WERI-Rb-1 (cell line): ENCODE results near the gene SGSM2.

Experiments
- DNase-seq: peaks from one replicate; pipeline ENCODE4 v3.0.0-alpha.2; 2020
- H3K27ac ChIP-seq: fragments of 250-450 bp; sonication (Bioruptor Pico); 2 replicates; pipeline ENCODE4 v1.5.1; 2020; ENCODE audit warnings: mild to moderate bottlenecking, moderate library complexity
- H3K27me3 ChIP-seq: fragments of 250-450 bp; sonication (Bioruptor Pico); 2 replicates; pipeline ENCODE4 v1.5.1; 2021; ENCODE audit warnings: mild to moderate bottlenecking, low read depth, moderate library complexity; ENCODE audit not compliant: insufficient read depth, severe bottlenecking
- H3K36me3 ChIP-seq: fragments of 250-450 bp; sonication (Bioruptor Pico); 2 replicates; pipeline ENCODE4 v1.5.1; 2020; ENCODE audit warnings: mild to moderate bottlenecking, moderate library complexity
- H3K4me3 ChIP-seq: 2 replicates; pipeline ENCODE4 v1.5.1; 2011; ENCODE audit warnings: low read depth, mild to moderate bottlenecking, control low read depth, low read length
- H3K9me3 ChIP-seq: fragments of 250-450 bp; sonication (Bioruptor Pico); 2 replicates; pipeline ENCODE4 v1.5.1; 2021; ENCODE audit warnings: mild to moderate bottlenecking, moderate library complexity; ENCODE audit not compliant: severe bottlenecking
- CTCF ChIP-seq: IDR thresholded peaks from 2 replicates; pipeline ENCODE4 v1.5.1; 2011; ENCODE audit warnings: low read depth, mild to moderate bottlenecking, control low read depth, inconsistent platforms, low read length

Gene SGSM2

GRCh38 chr17:2366747-2367494 is 29.6 kb downstream of the SGSM2 start:
- TF ChIP-seq CTCF, result peak; percentile 79
- H3K27me3 ChIP-seq, result no peaks in the 10 kb centered on the region
- H3K27ac ChIP-seq, result peak overlapping the region; percentile 76
- H3K9me3 ChIP-seq, result no peaks in the 10 kb centered on the region
- peaks cover 47% of the 10 kb centered on the region for H3K36me3 ChIP-seq
- no peak overlapping the region for H3K4me3 ChIP-seq
- peak; percentile 84 for DNase-seq

GRCh38 chr17:2368359-2368758 is 31.1 kb downstream of the SGSM2 start:
- TF ChIP-seq CTCF, result no peak
- Histone ChIP-seq H3K27me3 (no peaks in the 10 kb centered on the region), H3K36me3 (peaks cover 38% of the 10 kb centered on the region), H3K27ac (no peak overlapping the region), H3K4me3 (no peak overlapping the region), H3K9me3 (no peaks in the 10 kb centered on the region)
- DNase-seq, result no peak

GRCh38 chr17:2369039-2369438 is 31.7 kb downstream of the SGSM2 start:
- no peak for DNase-seq
- no peak for TF ChIP-seq CTCF

GRCh38 chr17:2369551-2370210 is 32.4 kb downstream of the SGSM2 start:
- Histone ChIP-seq H3K36me3 (peaks cover 26% of the 10 kb centered on the region), H3K27ac (no peak overlapping the region), H3K4me3 (no peak overlapping the region)

More at GRCh38 chr17:2369039-2369438, 31.7 kb downstream of the SGSM2 start:
- Histone ChIP-seq H3K4me3 (no peak overlapping the region), H3K27me3 (no peaks in the 10 kb centered on the region), H3K27ac (0 out of 2 replicates have a peak overlapping the region, but pooled peaks have one; percentile 1), H3K36me3 (peaks cover 32% of the 10 kb centered on the region), H3K9me3 (no peaks in the 10 kb centered on the region)

GRCh38 chr17:2370211-2370589 is 32.9 kb downstream of the SGSM2 start:
- H3K27me3 ChIP-seq, result no peaks in the 10 kb centered on the region
- no peaks in the 10 kb centered on the region for H3K9me3 ChIP-seq
- DNase-seq, result no peak
- TF ChIP-seq CTCF, result no peak
- H3K4me3 ChIP-seq, result no peak overlapping the region
- no peak overlapping the region for H3K27ac ChIP-seq
- peaks cover 21% of the 10 kb centered on the region for H3K36me3 ChIP-seq

More at GRCh38 chr17:2369551-2370210, 32.4 kb downstream of the SGSM2 start:
- DNase-seq, result peak; percentile 62
- peak; percentile 32 for TF ChIP-seq CTCF
- no peaks in the 10 kb centered on the region for H3K27me3 ChIP-seq
- no peaks in the 10 kb centered on the region for H3K9me3 ChIP-seq
